Dendritic cell treated with granulocyte-macrophage colony-stimulating factor and Interleukin-4, amounts not matched to agents 40 ng/mL and 50 ng/mL, for 4 days (primary cell): ENCODE measurements around the gene GARIN5B.
"Not testable (repeated sequence)": the region's sequence is repeated elsewhere in the genome, so short reads cannot be mapped to it uniquely, and the experiment has no call there.

Source experiments
- H3K27ac Mint-ChIP-seq: one replicate; pipeline ENCODE4 v1.8.0; 2022; ENCODE audit warnings: mild to moderate bottlenecking, mixed read lengths
- H3K27me3 Mint-ChIP-seq: one replicate; pipeline ENCODE4 v1.8.0; 2022; ENCODE audit warnings: mild to moderate bottlenecking, mixed read lengths
- H3K36me3 Mint-ChIP-seq: one replicate; pipeline ENCODE4 v1.8.0; 2022; ENCODE audit warnings: low read depth, mixed read lengths
- H3K4me1 Mint-ChIP-seq: one replicate; pipeline ENCODE4 v1.8.0; 2022; ENCODE audit warnings: low read depth, mixed read lengths
- H3K4me3 Mint-ChIP-seq: one replicate; pipeline ENCODE4 v1.8.0; 2022; ENCODE audit warnings: mild to moderate bottlenecking, moderate library complexity, mixed read lengths
- H3K9me3 Mint-ChIP-seq: one replicate; pipeline ENCODE4 v1.8.0; 2022; ENCODE audit warnings: mixed read lengths
- intact Hi-C: fragments of 100-400 bp; cut with micrococcal nuclease; formaldehyde crosslinking; loops from one replicate; pipeline ENCODE4 v1.15.0; 2022

Gene GARIN5B

DNA sequence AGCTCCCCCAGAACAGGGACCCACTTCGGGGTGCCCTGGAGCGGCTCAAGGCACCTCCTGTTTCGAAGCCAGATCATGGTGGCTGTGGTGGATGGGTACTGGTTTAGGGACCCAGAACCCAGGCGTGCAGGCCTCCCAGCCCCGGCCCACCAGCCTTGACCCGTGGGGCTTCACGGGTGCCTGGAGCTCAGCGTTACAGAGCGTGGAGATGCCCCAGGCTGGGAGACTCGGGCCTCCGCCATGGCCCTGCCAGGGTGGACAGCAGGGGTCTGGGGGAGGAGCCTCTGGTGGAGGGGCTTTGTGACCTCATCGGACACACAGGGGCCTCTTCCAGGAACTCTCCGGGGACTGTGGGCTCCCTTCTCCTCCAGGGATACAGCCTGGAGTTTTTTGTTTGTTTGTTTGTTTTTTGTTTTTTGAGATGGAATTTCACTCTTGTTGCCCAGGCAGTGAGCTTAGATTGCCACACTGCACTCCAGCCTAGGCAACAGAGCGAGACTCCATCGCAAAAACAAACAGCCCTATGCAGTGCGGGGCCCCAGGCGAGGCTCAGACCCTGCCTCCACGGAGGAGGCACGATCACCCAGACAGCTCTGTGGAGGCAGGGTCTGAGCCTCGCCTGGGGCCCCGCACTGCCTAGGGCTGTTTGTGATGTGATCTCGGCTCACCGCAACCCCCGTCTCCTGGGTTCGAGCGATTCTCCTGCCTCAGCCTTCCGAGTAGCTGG lies at the start of gene GARIN5B:
Gene GARIN5B (minus strand): TSS at position 271 of the 727 bp plus-strand sequence. CDS start 194 bp downstream, at position 77.
- Mint-ChIP-seq H3K27ac (no peak within 1 kb of the TSS), H3K36me3 (no peaks in the 10 kb centered on the region), H3K27me3 (peaks cover 32% of the 10 kb centered on the region), H3K4me1 (no peaks in the 10 kb centered on the region), H3K9me3 (no peaks in the 10 kb centered on the region), H3K4me3 (no peak within 1 kb of the TSS)
- intact Hi-C loops = no loop called here

DNA sequence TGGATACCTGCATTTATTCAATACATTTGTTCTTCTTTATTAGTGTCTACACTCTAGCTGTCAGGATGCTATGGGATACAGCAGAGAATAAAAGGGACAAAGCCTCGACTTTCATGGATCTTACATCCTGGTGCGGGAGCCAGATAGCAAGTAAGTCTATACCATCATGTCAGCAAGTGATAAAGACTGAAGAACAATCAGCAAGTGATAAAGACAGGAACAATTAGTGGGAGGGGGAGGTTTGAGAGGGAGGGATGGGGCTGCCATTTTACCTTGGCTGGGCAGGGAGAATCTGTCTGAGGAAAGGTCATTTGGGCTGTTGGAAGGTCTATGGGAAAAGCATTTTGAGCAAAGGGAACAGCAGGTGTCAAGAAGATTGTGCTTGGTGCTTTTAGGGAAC lies 47.1 kb upstream of the GARIN5B start:
- no peak overlapping the region for H3K27ac Mint-ChIP-seq
- peaks cover 1% of the 10 kb centered on the region for H3K27me3 Mint-ChIP-seq
- peaks cover 19% of the 10 kb centered on the region for H3K4me1 Mint-ChIP-seq
- H3K36me3 Mint-ChIP-seq = peaks cover 25% of the 10 kb centered on the region
- intact Hi-C loops = no loop called here
- no peak overlapping the region for H3K4me3 Mint-ChIP-seq
- H3K9me3 Mint-ChIP-seq = no peaks in the 10 kb centered on the region

DNA sequence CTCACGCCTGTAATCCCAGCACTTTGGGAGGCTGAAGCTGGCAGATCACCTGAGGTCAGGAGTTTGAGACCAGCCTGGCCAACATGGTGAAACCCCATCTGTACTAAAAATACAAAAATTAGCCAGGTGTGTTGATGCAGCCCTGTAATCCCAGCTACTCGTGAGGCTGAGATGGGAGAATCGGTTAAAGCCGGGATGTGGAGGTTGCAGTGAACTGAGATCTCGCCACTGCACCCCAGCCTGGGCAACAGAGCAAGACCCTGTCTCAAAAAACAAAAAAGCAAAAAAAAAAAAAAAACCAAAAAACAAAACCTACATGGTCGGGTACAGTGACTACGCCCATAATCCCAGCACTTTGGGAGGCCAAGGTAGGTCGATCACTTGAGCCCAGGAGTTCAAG lies 46.1 kb upstream of the GARIN5B start:
- H3K4me3 Mint-ChIP-seq, H3K9me3 Mint-ChIP-seq, H3K27me3 Mint-ChIP-seq: not testable (repeated sequence)
- Mint-ChIP-seq H3K36me3 (peaks cover 34% of the 10 kb centered on the region), H3K27ac (peak overlapping the region; percentile 98), H3K4me1 (peaks cover 19% of the 10 kb centered on the region)
- intact Hi-C loops = loop anchor here (2.0 kb wide), 1 partner anchor 24 kb away; the partner anchor contains the start of genes RPL28 and TMEM238

DNA sequence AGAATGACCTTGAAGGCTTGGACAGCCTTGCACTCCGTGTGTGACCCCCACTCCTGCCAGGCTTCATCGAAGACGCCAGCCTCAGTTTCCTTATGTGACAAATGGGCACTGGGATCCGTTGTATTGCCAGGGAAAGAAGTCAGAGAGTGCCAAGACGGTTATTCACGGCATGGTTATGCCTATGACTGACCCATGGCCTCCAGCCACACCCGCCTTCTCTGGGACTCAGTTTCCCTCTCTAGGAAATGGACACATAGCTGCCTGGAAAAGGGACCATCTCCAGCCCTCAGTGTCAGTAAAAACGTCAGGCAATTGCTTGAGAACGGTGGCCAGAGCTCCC lies 45.4 kb upstream of the GARIN5B start:
- Mint-ChIP-seq H3K4me3 (peak overlapping the region; percentile 83), H3K36me3 (peaks cover 41% of the 10 kb centered on the region), H3K27me3 (peaks cover 1% of the 10 kb centered on the region), H3K4me1 (peaks cover 19% of the 10 kb centered on the region), H3K27ac (peak overlapping the region; percentile 98), H3K9me3 (no peaks in the 10 kb centered on the region)
- intact Hi-C loops = loop anchor here (2.0 kb wide), 1 partner anchor 24 kb away; the partner anchor contains the start of genes RPL28 and TMEM238

DNA sequence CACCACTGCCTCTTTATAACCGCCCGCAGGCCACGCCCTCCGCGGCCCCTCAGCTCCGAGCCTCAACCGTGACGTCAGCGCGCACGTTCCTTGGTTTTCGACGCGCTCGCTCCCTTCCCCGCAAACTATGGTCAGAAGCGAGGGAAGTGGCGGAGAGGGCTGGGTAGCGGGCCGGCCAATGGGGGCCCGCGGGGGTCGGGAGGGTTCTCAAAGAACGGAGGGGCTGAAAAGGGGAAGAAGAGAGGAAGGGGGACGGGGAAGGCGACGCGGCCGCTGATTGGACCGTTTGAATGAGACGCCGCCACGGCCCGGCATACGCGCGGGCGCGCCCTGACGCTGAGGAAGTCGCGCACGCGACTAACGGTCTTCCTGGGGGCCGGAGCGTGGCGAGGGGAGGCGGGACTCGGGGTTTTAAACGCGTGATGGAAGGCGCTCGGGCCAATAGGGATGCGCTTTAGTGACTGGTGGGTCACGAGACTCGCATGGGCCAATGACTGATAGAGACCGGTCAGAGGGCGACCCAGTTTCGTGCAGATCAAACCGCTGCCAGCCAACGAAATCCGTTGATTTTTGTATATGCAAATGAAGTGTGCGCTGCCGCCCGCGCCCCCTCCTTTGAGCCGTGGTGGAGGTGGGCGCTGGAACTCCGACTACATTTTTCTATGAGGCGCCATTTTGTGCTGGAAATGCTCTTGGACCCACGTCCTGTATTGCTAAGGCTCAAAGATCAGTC lies 44.9 kb upstream of the GARIN5B start:
- Mint-ChIP-seq H3K27ac (peak overlapping the region; percentile 98), H3K4me1 (peaks cover 19% of the 10 kb centered on the region), H3K4me3 (peak overlapping the region; percentile 83), H3K9me3 (no peaks in the 10 kb centered on the region), H3K27me3 (peaks cover 1% of the 10 kb centered on the region), H3K36me3 (peaks cover 47% of the 10 kb centered on the region)
- intact Hi-C loops = loop anchor here (2.0 kb wide), 1 partner anchor 23 kb away; the partner anchor contains the start of genes RPL28 and TMEM238

DNA sequence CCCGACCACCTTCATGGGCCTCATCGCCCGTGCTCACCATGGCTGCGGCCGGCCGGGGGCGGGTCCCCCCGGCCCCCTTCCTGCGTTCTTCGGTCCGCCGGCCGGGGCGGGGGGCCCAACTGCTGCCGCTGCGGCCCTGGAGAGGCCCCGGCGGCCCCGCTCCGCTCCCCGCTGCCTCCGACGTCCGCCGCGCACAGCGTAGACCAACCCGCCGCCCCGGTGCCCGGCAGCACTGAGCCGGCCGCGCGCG lies 44.4 kb upstream of the GARIN5B start, which contains the start of gene UBE2S:
Gene UBE2S (minus strand): TSS at position 239 of the 250 bp plus-strand sequence. CDS start 199 bp downstream, at position 40.
- H3K36me3 Mint-ChIP-seq = peaks cover 52% of the 10 kb centered on the region
- peaks cover 19% of the 10 kb centered on the region for H3K4me1 Mint-ChIP-seq
- peak within 1 kb of the TSS; percentile 98 for H3K27ac Mint-ChIP-seq
- H3K9me3 Mint-ChIP-seq, intact Hi-C loops, H3K27me3 Mint-ChIP-seq: not testable (repeated sequence)
- H3K4me3 Mint-ChIP-seq = peak within 1 kb of the TSS; percentile 83

DNA sequence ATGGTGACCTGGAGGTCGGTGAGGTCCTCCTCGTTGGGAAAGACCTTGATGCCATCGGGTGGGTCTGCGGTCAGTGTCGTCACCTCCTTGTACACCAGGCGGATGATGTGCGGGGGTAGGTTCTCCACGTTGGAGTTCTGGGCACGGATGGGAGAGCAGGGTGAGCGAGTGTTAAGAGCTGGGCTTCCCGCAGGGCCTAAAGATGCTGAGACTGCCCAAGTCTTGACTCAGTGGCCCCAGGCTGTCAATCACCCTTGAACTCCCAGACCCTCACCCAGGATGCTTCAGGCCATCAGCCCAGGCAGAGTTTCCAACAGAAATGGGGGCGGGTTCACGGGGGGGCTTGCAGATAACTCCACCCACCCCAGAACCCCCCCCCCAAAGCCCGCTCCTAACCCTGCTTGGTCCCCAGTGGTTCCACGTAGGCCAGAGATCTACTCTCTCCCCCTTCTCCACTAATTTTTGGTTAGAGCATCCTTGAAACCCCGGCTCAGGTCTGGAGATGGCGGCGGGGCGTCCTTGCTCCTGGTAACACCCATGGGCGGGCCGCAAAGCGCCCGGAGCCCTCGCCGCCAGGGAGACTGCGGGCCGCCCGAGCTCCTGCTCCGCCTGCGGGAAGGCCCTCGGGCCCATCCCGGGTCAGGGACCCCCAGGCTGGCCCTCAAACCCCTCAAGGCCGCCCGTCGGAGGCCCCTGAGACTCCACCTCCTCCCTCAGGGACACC lies 43.9 kb upstream of the GARIN5B start:
- intact Hi-C loops = no loop called here
- peak overlapping the region; percentile 83 for H3K4me3 Mint-ChIP-seq
- H3K27ac Mint-ChIP-seq = peak overlapping the region; percentile 98
- H3K9me3 Mint-ChIP-seq = no peaks in the 10 kb centered on the region
- H3K4me1 Mint-ChIP-seq = peaks cover 19% of the 10 kb centered on the region
- peaks cover 56% of the 10 kb centered on the region for H3K36me3 Mint-ChIP-seq
- H3K27me3 Mint-ChIP-seq = peaks cover 1% of the 10 kb centered on the region

DNA sequence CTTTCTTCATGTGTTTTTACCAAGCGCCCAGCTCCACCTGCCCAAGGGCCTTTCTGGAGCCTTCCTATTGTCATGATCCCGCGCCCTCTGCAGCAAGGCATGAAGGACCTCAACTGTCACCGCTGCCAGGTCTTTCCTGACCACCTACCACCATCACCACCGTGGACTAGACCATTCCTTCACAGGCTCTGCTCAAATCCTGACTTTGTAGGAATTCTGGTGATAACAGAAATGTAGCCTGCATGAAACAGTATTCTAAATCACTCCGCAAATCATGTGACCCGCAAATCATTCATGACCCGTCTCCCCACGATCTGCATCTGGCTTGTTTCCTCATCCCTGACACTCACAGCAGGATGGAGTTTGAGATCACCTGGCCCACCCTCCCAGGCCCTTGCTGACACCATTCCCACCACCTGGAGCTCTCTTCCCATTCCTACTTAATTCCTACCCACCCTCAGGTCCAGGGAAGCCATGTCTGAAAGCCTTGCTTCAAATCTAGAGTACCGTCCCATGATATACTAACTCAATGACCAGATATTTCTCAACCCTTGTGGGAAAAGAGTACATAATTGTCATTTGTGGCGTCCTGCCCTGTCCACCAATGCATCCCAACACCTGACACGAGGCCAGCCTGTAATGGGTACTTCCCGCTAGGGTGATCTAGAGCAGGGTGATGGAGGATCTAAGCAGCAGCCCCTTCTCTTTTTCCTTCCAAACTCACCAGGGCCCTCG lies 43.2 kb upstream of the GARIN5B start:
- H3K27me3 Mint-ChIP-seq = peaks cover 1% of the 10 kb centered on the region
- peaks cover 64% of the 10 kb centered on the region for H3K36me3 Mint-ChIP-seq
- H3K4me3 Mint-ChIP-seq = peak overlapping the region; percentile 83
- H3K9me3 Mint-ChIP-seq = no peaks in the 10 kb centered on the region
- peaks cover 19% of the 10 kb centered on the region for H3K4me1 Mint-ChIP-seq
- H3K27ac Mint-ChIP-seq = peak overlapping the region; percentile 98
- intact Hi-C loops = no loop called here

DNA sequence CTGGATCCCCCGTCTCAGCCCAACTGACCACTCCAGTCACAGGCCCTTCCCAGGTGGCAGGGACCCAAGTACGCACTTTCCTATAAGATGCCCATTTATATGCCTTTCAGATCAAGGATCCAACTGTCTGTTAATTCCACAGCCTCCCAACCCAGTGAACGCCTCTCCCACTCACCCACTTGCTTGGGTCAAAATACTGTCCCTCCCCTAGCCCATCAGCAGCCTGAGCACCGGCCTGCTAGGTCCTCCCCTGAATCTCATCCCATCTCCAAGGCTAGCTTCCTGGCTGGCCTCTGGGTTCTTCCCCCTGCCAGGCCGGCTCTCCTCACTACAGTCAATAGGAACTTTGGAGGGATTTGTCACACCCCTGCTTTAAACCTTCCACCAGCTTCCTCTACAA lies 42.6 kb upstream of the GARIN5B start:
- peaks cover 1% of the 10 kb centered on the region for H3K27me3 Mint-ChIP-seq
- intact Hi-C loops = no loop called here
- peak overlapping the region; percentile 35 for H3K4me3 Mint-ChIP-seq
- peak overlapping the region; percentile 98 for H3K27ac Mint-ChIP-seq
- H3K9me3 Mint-ChIP-seq = no peaks in the 10 kb centered on the region
- H3K4me1 Mint-ChIP-seq = peaks cover 23% of the 10 kb centered on the region
- peaks cover 70% of the 10 kb centered on the region for H3K36me3 Mint-ChIP-seq

DNA sequence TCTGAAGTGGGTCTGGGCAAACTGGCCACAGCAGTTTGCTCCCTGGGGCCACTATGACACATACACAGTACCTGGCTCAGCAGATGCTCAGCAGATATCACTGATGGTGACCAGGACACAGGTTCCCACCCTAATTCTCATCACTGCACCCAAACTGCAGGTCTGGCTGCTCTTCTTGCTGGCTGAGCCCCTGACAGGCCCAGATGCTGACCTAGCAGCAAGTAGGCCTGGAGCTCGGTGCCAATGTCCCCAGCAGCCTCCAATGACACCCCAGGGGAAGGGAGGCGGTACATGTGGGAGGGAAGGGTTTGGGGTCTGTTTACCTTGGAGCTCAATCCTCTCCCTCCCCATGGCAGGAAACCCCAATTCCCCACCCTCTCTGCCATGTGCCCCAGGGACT lies 39.4 kb upstream of the GARIN5B start:
- Mint-ChIP-seq H3K4me3 (no peak overlapping the region), H3K36me3 (peaks cover 69% of the 10 kb centered on the region), H3K27ac (no peak overlapping the region), H3K27me3 (no peaks in the 10 kb centered on the region), H3K4me1 (peaks cover 44% of the 10 kb centered on the region), H3K9me3 (no peaks in the 10 kb centered on the region)
- intact Hi-C loops = no loop called here

DNA sequence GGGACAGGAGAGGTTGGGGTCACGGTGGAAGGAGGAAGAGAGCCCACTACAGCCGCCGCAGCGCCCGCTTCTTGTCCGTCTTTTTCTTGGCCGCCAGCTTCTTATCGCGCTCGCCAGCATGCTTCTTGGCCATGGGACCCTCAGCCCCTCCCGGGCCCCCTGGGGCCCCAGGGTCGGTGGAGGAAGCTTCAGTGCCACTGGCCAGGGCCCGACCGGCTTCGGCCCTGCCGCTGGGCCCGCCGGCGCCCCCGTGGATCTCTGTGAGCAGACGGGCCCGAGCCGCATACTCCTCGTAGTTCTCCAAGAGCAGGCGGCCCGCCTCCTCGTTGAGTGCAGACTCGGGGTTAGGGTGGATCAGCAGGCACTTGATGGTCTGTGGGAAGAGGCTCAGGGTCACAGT lies 38.3 kb upstream of the GARIN5B start:
- H3K4me3 Mint-ChIP-seq, H3K27me3 Mint-ChIP-seq, intact Hi-C loops, H3K9me3 Mint-ChIP-seq, H3K27ac Mint-ChIP-seq: not testable (repeated sequence)
- Mint-ChIP-seq H3K4me1 (peaks cover 36% of the 10 kb centered on the region), H3K36me3 (peaks cover 61% of the 10 kb centered on the region)

DNA sequence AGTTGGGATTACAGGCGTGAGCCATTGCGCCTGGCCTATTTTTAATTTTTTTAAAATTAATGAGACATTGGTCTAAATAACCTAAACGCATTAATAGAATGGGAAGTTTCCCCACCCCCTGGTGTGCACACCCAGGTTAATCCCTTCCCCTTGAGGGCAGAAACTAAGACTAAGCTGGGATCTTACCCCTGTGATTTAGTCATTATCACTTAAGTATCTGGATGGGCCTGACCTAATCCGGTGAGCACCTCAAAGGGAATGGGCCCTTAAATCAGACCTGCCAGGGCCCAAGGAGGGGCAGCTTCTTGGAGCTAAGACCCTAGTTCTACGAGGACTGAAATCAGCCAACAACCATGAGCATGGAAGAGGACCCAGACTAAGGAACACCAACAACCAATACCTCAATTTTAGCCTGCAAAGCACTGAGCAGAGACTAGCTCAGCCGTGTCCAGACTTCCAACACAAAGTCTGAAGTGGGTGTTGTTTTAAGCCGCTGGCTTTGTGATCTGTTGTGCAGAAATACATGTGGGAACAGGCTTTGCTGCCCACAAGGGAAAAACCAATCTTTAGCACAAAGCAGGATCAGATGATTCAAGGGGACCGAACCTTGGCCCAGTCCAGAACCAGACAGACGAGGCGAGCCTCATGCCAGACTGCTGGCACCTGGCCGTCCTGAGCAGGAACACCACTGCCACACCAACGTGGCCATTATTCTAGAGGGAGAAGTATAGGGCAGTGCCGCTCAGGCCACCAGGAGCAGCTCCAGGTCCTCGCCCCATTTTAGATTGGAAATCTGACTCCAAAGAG lies 37.4 kb upstream of the GARIN5B start:
- H3K27ac Mint-ChIP-seq = no peak overlapping the region
- intact Hi-C loops = no loop called here
- H3K4me1 Mint-ChIP-seq = peaks cover 27% of the 10 kb centered on the region
- H3K4me3 Mint-ChIP-seq = no peak overlapping the region
- H3K36me3 Mint-ChIP-seq = peaks cover 52% of the 10 kb centered on the region
- H3K9me3 Mint-ChIP-seq = no peaks in the 10 kb centered on the region
- H3K27me3 Mint-ChIP-seq = no peaks in the 10 kb centered on the region
